ENCODE results near the gene ZNF385A.
"Not testable (repeated sequence)": the region's sequence is repeated elsewhere in the genome, so short reads cannot be mapped to it uniquely, and the experiment has no call there.

ZNF385A gene

GRCh38 chr12:54356228-54356627, 28.3 kb downstream of the ZNF385A start:
- DNase-seq (ENCODE audit: low read depth in 2 of 2), result no peak

GRCh38 chr12:54355104-54355815, 29.3 kb downstream of the ZNF385A start:
- no peak for DNase-seq (ENCODE audit: low read depth in 2 of 2)

DNA sequence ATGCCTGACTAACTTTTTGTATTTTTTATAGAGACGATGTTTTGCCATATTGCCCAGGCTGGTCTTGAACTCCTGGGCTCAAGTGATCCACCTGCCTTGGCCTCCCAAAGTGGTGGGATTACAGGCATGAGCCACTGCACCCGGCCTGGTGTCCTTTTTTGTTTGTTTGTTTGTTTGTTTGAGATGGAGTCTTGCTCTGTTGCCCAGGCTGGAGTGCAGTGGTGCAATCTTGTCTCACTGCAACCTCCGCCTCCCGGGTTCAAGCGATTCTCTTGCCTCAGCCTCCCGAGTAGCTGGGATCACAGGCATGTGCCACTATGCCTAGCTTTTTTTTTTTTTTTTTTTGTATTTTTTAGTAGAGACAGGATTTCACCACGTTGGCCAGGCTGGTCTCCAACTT, 30.3 kb downstream of the ZNF385A start:
- not testable (repeated sequence) for DNase-seq (ENCODE audit: low read depth in 2 of 2)

DNA sequence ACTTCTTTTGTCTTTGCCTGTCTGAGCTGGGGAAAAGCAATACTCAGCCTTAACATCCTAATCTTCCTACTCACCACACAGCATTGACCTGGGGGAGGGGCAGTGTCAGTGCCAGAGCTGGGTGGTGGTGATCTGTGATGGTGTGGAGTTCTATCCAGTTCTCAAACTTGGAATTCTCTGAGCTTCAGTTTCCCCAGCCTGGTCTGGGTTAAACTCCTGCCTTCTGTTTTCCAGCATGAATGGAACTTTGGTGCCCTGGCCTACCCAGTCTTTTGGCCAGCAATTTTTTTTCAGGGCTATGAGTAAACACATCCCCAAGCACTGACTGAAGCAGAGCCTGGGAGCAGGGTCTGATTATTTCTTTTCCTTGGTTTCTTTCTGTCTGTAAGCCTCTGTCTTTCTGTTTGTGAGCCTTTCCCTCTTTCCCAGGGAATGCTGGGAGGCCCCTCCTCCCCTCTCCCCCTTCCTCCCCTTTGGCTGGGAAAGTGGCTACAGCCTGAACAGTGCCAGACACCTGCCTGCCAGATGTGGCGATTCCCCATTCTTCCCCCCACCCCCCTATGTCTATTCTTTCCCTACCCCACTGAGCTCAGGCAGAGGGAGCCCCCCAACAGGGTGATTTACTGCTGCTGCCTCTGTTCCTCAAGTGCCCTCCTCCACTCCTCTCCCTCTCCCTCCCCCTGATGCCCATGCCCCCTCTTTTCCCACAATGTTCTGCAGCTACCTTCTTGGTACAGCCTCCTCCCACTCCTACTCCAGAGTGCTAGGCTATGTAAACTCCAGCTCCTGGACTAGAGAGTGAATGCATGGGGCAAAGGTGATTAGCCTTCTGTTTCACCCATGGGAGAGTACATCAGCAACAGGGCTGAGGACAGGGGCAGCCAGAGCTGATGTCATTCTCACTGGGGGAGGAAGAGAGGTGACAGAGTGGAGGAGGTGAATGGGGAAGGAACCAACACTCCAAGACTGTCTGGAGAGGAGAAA, 31.4 kb downstream of the ZNF385A start:
- DNase-seq (ENCODE audit: low read depth in 2 of 2), result no peak

- DNase-seq (ENCODE audit: low read depth in 2 of 2), result no peak
Measured at GRCh38 chr12:54352022-54352531, 32.5 kb downstream of the ZNF385A start.

DNA sequence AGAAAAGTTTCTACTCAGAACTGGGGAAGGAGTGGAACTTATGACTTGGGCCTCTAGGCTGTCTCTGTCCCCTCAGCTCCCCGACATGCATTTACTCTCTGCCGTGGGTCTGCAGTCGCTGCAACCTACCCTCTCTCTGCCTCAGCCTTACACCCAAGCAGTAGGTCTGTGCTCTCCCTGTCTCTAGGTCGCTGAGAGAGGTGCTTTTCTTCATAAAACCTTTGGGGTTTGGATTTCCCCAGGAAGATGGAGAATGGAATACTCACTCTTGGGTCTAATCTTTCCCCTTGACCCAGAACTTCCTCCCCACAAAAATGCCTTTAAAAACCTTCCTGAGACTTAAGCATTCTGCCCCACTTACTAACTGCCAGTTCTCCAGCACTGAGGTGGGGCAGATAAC, 33.2 kb downstream of the ZNF385A start:
- no peak for DNase-seq (ENCODE audit: low read depth in 2 of 2)

DNA sequence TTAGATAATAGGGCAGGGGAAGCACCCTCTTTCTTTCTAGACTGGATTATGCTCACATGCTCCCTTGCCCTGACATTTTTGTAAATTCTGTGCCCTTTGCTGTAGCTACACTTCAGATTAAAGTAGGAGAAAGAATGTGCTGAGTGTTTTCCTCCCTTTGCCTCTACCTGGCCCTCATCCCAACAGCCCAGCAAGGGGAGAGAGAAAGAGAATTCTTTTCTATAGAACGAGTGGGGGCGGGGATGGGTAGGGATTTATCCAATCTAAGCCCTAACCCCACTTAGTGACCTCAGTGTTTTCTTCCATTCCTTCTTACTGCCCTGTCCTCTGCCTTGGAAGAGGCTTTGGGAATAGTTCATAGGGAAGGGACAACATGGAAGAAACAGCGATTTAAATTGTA, 33.8 kb downstream of the ZNF385A start:
- DNase-seq (ENCODE audit: low read depth in 2 of 2), result no peak

GRCh38 chr12:54349679-54350078, 34.9 kb downstream of the ZNF385A start:
- DNase-seq (ENCODE audit: low read depth in 2 of 2), result no peak

DNA sequence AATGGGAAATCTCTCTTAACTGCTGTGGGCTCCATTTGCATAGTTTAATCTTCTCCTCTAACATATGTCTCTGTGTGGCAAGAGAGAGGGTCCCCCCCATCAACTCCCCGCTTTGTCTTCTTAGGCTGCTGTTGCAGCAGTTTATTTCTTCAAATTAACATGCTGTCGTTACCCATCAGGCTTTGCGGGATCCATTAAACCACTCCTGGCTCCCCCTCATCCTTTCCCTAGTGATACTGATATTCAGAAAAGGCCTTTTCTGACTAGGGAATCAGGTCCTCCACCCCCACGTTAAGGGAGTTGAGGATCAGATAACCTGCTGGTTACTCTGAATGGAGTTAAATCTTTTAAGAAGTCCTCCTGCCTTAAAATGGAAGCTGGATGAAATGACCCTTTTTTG, 35.5 kb downstream of the ZNF385A start:
- DNase-seq (ENCODE audit: low read depth in 2 of 2), result no peak

GRCh38 chr12:54341378-54342300, 42.9 kb downstream of the ZNF385A start:
- no peak for DNase-seq (ENCODE audit: low read depth in 2 of 2)

DNA sequence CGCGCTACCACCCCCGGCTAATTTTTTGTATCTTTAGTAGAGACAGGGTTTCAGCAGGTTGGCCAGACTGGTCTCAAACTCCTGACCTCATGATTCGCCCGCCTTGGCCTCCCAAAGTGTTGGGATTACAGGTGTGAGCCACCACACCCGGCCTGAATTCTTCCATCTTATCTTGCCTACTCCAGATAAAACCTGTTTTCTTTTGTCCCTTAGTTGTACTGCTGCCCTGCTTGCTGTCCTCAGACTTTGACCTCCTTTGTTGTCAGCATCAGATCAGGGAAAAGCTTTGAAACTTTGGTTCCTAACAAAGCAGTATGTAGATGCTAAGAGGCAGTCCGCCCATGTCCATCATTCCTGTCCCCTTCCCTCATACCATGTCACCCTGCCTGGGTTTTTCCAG, 43.7 kb downstream of the ZNF385A start:
- no peak for DNase-seq (ENCODE audit: low read depth in 2 of 2)

DNA sequence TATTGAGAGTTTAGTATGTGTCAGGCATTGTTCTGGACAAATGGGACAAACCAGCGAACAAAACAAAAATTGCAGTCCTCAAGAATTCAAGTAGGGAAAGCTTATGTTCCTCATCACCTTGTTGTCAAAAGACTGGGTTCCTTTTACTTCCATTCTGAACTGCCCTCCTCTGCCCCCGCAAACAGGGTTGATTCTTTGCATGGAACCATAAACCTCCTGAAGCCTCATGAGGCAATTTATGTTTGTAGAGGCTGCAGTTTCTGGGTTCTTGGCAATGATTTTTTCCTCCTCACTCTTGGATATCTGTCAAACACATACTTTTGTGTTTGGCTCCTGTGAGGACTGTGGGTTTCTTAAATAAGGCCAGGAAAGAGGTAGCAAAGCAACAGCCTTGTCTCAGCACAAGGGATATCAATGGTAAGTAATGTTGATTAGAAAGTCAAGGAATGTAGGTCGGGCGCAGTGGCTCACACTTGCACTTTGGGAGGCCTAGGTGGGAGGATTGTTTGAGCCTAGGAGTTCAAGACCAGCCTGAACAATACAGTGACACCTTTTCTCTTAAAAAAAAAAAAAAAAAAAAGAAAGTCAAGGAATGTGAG, 45.7 kb downstream of the ZNF385A start:
- DNase-seq (ENCODE audit: low read depth in 2 of 2), result no peak

GRCh38 chr12:54337854-54338650, 46.5 kb downstream of the ZNF385A start:
- no peak for DNase-seq (ENCODE audit: low read depth in 2 of 2)

GRCh38 chr12:54337280-54337842, 47.2 kb downstream of the ZNF385A start:
- DNase-seq (ENCODE audit: low read depth in 2 of 2), result no peak

GRCh38 chr12:54333420-54334034, 51.0 kb downstream of the ZNF385A start:
- no peak for DNase-seq (ENCODE audit: low read depth in 2 of 2)

GRCh38 chr12:54331461-54331860, 53.1 kb downstream of the ZNF385A start:
- DNase-seq (ENCODE audit: low read depth in 2 of 2), result no peak

GRCh38 chr12:54330442-54330841, 54.1 kb downstream of the ZNF385A start:
- DNase-seq (ENCODE audit: low read depth in 2 of 2), result no peak

DNA sequence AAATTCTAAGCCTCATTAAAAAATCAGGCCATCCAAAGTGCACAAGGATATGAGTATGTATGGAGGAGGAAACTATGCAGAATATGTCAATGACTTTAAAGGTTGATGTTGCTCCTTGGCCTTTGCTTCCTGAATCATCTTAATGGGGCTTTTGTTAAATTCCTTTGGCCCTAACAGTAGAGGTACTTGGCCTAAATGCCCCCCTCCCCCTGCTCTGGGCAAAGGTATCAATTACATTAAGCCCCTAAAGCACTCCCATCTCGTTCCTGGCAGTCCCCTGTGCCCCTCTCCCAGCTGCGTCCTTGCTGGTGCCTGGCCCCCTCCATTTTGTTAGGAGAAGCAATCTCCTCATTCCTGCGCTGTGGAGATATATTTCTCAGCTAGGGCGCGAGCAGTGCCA, 54.8 kb downstream of the ZNF385A start:
- DNase-seq (ENCODE audit: low read depth in 2 of 2), result no peak

DNA sequence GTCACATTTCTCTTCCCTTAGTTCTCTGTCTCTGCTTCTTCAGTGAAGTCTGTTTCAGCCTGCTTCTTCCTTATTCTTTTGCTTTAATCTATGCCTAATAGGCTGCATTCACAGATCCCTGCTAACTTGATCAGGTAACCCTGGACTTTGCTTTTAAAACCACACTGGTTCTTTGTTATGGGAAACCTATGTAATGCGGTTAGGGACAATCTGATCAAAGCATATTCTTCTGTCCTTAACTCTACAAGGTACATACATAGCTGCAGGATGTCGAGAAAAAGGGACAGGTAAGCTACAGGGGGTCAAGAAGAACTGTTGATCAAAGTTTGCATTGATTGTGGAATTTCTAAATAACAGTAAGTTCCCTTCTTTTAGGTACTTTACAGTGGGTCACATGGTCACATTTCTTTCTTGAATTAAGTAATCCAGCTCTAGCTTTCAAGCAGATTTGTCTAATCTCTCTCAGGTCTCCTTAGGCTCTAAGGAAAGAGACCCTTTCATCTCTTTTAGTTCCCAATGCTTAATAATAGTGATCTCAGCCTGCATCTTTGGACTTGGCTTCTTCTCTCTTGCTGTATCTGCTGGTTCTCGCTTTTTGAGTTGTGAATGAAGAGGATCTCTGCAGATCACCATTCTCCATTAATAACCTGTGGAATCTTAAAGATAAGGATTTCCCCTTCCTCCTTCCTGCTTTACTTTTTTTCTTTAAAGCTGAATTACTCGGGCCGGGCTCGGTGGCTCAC, 55.8 kb downstream of the ZNF385A start:
- no peak for DNase-seq (ENCODE audit: low read depth in 2 of 2)
